ENCODE data around the gene THAP4. TPM values are rescaled to one million over a fixed set of nuclear protein-coding genes. Genes with fewer than 3 reads are reported as not detected.

THAP4 gene
- total RNA-seq, 1 experiment from 2014 or later = 88.6 TPM

- TF ChIP-seq IRF2 (CRISPR knock-in tag; IDR thresholded peaks at IDR 0.05; ENCODE audit: borderline replicate concordance, low read depth) (no peak), PRRX2 (CRISPR knock-in tag; IDR thresholded peaks at IDR 0.05) (no peak), ZNF532 (CRISPR knock-in tag; IDR thresholded peaks at IDR 0.05; ENCODE audit: borderline replicate concordance) (no peak), FOXJ3 (CRISPR knock-in tag; IDR thresholded peaks at IDR 0.05; ENCODE audit: borderline replicate concordance) (no peak), NR3C1 (CRISPR knock-in tag; conservative IDR thresholded peaks at IDR 0.05; ENCODE audit: low read depth) (no peak), ZNF396 (CRISPR knock-in tag; IDR thresholded peaks at IDR 0.05; ENCODE audit: borderline replicate concordance) (no peak), FOXP1 (CRISPR knock-in tag; IDR thresholded peaks at IDR 0.05; ENCODE audit: borderline replicate concordance) (0 out of 2 replicates have a peak, but pooled peaks have one; percentile 59), PREB (CRISPR knock-in tag; IDR thresholded peaks at IDR 0.05; ENCODE audit: borderline replicate concordance) (no peak), ELF4 (CRISPR knock-in tag; IDR thresholded peaks at IDR 0.05; ENCODE audit: low read depth) (no peak), SOX15 (CRISPR knock-in tag; IDR thresholded peaks at IDR 0.05) (no peak)
- TF ChIP-seq, protein P1, sequence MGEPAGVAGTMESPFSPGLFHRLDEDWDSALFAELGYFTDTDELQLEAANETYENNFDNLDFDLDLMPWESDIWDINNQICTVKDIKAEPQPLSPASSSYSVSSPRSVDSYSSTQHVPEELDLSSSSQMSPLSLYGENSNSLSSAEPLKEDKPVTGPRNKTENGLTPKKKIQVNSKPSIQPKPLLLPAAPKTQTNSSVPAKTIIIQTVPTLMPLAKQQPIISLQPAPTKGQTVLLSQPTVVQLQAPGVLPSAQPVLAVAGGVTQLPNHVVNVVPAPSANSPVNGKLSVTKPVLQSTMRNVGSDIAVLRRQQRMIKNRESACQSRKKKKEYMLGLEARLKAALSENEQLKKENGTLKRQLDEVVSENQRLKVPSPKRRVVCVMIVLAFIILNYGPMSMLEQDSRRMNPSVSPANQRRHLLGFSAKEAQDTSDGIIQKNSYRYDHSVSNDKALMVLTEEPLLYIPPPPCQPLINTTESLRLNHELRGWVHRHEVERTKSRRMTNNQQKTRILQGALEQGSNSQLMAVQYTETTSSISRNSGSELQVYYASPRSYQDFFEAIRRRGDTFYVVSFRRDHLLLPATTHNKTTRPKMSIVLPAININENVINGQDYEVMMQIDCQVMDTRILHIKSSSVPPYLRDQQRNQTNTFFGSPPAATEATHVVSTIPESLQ (CRISPR knock-in tag; IDR thresholded peaks at IDR 0.05) = no peak
- TF ChIP-seq, protein P2, sequence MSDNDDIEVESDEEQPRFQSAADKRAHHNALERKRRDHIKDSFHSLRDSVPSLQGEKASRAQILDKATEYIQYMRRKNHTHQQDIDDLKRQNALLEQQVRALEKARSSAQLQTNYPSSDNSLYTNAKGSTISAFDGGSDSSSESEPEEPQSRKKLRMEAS (CRISPR knock-in tag; IDR thresholded peaks at IDR 0.05) = peak; percentile 75; the same call in 1 of the 2 replicates
- TF ChIP-seq, protein P3, sequence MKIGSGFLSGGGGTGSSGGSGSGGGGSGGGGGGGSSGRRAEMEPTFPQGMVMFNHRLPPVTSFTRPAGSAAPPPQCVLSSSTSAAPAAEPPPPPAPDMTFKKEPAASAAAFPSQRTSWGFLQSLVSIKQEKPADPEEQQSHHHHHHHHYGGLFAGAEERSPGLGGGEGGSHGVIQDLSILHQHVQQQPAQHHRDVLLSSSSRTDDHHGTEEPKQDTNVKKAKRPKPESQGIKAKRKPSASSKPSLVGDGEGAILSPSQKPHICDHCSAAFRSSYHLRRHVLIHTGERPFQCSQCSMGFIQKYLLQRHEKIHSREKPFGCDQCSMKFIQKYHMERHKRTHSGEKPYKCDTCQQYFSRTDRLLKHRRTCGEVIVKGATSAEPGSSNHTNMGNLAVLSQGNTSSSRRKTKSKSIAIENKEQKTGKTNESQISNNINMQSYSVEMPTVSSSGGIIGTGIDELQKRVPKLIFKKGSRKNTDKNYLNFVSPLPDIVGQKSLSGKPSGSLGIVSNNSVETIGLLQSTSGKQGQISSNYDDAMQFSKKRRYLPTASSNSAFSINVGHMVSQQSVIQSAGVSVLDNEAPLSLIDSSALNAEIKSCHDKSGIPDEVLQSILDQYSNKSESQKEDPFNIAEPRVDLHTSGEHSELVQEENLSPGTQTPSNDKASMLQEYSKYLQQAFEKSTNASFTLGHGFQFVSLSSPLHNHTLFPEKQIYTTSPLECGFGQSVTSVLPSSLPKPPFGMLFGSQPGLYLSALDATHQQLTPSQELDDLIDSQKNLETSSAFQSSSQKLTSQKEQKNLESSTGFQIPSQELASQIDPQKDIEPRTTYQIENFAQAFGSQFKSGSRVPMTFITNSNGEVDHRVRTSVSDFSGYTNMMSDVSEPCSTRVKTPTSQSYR (CRISPR knock-in tag; IDR thresholded peaks at IDR 0.05) = no peak
These were observed 26.8 kb downstream of the THAP4 start (continued) for GRCh38 chr2:241609859-241610793.

DNA sequence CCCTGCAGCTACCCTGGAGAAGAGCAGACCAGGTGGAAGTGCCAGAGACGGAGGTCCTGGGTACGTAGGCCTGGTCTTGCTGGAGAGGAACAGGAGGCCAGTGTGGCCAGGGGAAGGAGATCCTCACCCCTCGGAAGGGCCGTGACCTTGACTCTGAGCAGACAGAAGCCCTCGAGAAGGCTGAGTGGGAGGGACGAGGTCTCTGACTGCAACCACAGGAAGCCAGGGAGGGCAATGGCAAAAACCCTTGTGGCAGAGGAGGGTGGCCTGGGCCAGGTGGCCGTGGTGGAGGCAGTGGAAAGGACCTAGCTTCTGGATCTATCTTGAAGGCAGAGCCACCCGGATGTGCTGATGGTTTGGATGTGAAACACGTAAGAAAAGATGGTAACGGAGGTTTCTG lies 28.1 kb downstream of the THAP4 start:
- Mint-ChIP-seq H3K9me3 (no peaks in the 10 kb centered on the region), H3K4me1 (peaks cover 9% of the 10 kb centered on the region), H3K36me3 (peaks cover 9% of the 10 kb centered on the region; the same call in 1 of the 2 replicates), H3K27me3 (ENCODE audit: low read depth) (no peaks in the 10 kb centered on the region), H3K27ac (peak overlapping the region; percentile 84; the same call in 1 of the 2 replicates), H3K4me3 (peak overlapping the region; percentile 66)
- ChIA-PET CTCF (interaction anchor here (1.9 to 2.1 kb wide), 2 partner anchors 11 to 14 kb away, joined by 8 to 11 read pairs; no protein-coding TSS in a partner anchor), POLR2A (no interaction called here)
- no peak for DNase-seq (ENCODE audit: low spot score)
- no peak for ATAC-seq
- TF ChIP-seq GTF2I (CRISPR knock-in tag; conservative IDR thresholded peaks at IDR 0.05) (no peak), ZNF532 (CRISPR knock-in tag; IDR thresholded peaks at IDR 0.05; ENCODE audit: borderline replicate concordance) (no peak), NR2C2 (CRISPR knock-in tag; IDR thresholded peaks at IDR 0.05) (no peak), ATF1 (CRISPR knock-in tag; IDR thresholded peaks at IDR 0.05) (no peak), ELF4 (CRISPR knock-in tag; IDR thresholded peaks at IDR 0.05; ENCODE audit: low read depth) (no peak), ZNF219 (CRISPR knock-in tag; IDR thresholded peaks at IDR 0.05; ENCODE audit: borderline replicate concordance) (no peak), HMGA2 (CRISPR knock-in tag; IDR thresholded peaks at IDR 0.05) (no peak)
- TF ChIP-seq, protein P4, sequence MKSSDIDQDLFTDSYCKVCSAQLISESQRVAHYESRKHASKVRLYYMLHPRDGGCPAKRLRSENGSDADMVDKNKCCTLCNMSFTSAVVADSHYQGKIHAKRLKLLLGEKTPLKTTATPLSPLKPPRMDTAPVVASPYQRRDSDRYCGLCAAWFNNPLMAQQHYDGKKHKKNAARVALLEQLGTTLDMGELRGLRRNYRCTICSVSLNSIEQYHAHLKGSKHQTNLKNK (CRISPR knock-in tag; IDR thresholded peaks at IDR 0.05) = no peak

All from WTC11 (cell line).